Measurements from ENCODE around the gene GNG2.

The GNG2 gene

GRCh38 chr14:51856792-51857296 is 3.6 kb upstream of the GNG2 start:
- DNase-seq = no peak

GRCh38 chr14:51859131-51859530 is 1.3 kb upstream of the GNG2 start:
- peak; percentile 49 for DNase-seq

GRCh38 chr14:51860825-51861499 is 550 bp downstream of the GNG2 start:
- DNase-seq = peak; percentile 41

- DNase-seq = no peak
These were observed 1.9 kb downstream of the GNG2 start for GRCh38 chr14:51862176-51862796.

- no peak for DNase-seq
These were observed 2.4 kb downstream of the GNG2 start for GRCh38 chr14:51862860-51863259.

- no peak for DNase-seq
These were observed 5.7 kb downstream of the GNG2 start for GRCh38 chr14:51865953-51866747.

GRCh38 chr14:51867741-51868140 is 7.3 kb downstream of the GNG2 start:
- DNase-seq = peak; percentile 54

GRCh38 chr14:51868405-51868804 is 8.0 kb downstream of the GNG2 start:
- no peak for DNase-seq

GRCh38 chr14:51869411-51870100 is 9.1 kb downstream of the GNG2 start:
- DNase-seq = no peak

- no peak for DNase-seq
These were observed 10.2 kb downstream of the GNG2 start for GRCh38 chr14:51870606-51871005.

- DNase-seq = no peak
These were observed 11.4 kb downstream of the GNG2 start for GRCh38 chr14:51871846-51872245.

- DNase-seq = no peak
These were observed 12.0 kb downstream of the GNG2 start for GRCh38 chr14:51872396-51872795.

GRCh38 chr14:51873221-51873893 is 12.9 kb downstream of the GNG2 start:
- DNase-seq = peak; percentile 97

GRCh38 chr14:51877810-51878209 is 17.4 kb downstream of the GNG2 start:
- DNase-seq = no peak

GRCh38 chr14:51879170-51879569 is 18.8 kb downstream of the GNG2 start:
- no peak for DNase-seq

GRCh38 chr14:51880835-51881580 is 20.6 kb downstream of the GNG2 start:
- peak; percentile 75 for DNase-seq

GRCh38 chr14:51881636-51882035 is 21.2 kb downstream of the GNG2 start:
- DNase-seq = no peak

- DNase-seq = no peak
These were observed 22.8 kb downstream of the GNG2 start for GRCh38 chr14:51883232-51883631.

GRCh38 chr14:51884086-51884927 is 23.9 kb downstream of the GNG2 start:
- DNase-seq = peak; percentile 77

GRCh38 chr14:51889851-51890250 is 29.4 kb downstream of the GNG2 start:
- no peak for DNase-seq

GRCh38 chr14:51894250-51894649 is 33.8 kb downstream of the GNG2 start:
- DNase-seq = no peak
